ENCODE data around the gene HK2.
"Not testable (repeated sequence)": the region's sequence is repeated elsewhere in the genome, so short reads cannot be mapped to it uniquely, and the experiment has no call there.

HK2 gene

DNA sequence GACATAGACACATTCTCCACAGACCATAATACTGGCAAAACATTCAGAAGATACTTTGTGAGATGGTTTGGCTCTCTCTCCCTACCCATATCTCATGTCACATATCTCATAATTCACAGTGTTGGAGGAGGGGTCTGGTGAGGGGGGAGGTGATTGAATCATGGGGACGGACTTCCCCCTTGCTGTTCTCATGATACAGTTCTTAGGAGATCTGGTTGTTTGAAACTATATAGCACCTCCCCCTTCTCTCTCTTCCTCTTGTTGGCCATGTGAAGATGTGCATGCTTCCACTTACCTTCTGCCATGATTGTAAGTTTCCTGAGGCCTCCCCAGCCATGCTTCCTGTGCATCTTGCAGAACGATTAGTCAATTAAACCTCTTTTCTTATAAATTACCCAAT is 61.1 kb downstream of the HK2 start:
- DNase-seq (ENCODE audit: low read depth) = no peak
- TF ChIP-seq, protein P1, sequence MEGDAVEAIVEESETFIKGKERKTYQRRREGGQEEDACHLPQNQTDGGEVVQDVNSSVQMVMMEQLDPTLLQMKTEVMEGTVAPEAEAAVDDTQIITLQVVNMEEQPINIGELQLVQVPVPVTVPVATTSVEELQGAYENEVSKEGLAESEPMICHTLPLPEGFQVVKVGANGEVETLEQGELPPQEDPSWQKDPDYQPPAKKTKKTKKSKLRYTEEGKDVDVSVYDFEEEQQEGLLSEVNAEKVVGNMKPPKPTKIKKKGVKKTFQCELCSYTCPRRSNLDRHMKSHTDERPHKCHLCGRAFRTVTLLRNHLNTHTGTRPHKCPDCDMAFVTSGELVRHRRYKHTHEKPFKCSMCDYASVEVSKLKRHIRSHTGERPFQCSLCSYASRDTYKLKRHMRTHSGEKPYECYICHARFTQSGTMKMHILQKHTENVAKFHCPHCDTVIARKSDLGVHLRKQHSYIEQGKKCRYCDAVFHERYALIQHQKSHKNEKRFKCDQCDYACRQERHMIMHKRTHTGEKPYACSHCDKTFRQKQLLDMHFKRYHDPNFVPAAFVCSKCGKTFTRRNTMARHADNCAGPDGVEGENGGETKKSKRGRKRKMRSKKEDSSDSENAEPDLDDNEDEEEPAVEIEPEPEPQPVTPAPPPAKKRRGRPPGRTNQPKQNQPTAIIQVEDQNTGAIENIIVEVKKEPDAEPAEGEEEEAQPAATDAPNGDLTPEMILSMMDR (IDR thresholded peaks at IDR 0.05; ENCODE audit: low read depth, low read length, missing control alignments) = no peak
- no peak overlapping the region for H3K4me3 ChIP-seq (ENCODE audit: low read depth, low read length)

DNA sequence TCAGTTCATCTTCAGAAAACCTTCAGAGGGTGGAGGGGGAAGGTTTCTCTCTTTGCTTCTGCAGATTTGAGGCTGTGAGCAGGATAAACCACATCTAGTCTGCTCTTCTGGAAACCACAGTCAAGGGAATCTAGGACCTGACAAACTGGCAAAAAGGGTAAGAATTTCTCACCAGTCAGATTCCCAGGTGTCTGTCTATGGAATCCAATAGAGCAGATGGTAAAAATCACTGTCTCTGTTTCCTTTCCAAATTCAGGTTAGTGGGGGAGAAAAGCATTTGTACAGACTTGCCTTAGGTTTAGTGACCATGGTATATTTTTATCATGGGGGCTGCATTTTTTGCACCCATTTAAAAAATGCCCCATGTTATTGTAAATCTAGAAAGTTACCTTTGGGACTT is 62.3 kb downstream of the HK2 start:
- no peak overlapping the region for H3K4me3 ChIP-seq (ENCODE audit: low read depth, low read length)
- TF ChIP-seq, protein P1 (IDR thresholded peaks at IDR 0.05; ENCODE audit: low read depth, low read length, missing control alignments) = no peak
- no peak for DNase-seq (ENCODE audit: low read depth)

DNA sequence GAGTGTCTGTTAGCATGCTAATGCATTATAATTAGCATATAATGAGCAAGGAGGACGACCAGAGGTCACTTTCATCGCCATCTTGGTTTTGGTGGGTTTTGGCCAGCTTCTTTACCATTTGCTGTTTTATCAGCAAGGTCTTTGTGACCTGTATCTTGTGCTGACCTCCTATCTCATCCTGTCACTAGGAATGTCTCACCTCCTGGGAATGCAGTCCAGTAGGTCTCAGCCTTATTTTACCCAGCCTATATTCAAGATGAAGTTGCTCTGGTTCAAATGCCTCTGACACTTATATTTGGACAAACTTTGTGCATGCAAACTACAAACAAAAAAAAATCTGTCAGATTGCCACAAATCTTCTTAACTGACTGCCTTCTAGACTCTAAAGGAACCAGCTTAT is 66.3 kb downstream of the HK2 start:
- DNase-seq (ENCODE audit: low read depth); H3K4me3 ChIP-seq (ENCODE audit: low read depth, low read length): not testable (repeated sequence)

DNA sequence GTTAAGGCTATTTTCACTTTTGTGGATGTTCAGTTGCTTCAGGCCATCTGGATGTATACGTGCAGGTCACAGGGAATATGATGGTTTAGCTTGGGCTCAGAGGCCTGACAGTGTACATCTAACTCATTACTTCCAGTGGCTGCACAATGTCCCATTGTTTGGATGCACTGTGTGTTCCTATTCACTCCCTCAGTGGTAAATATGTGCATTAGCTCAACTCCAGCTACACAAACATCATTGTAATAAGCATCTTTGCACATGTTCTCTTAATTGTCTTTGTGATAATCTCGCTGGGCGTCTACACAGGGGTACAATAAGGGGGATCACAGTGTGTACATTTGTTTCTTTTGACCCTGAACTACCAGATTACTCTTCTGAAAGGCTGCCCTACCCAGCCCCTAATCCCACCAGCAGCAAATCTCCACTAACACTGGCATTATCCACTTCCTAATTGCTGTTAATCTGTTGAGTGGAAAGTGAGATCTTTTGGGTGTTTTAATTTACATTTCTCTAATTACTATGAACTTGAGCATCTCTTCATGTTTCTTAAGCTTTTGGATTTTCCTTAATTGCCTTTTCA is 68.4 kb downstream of the HK2 start:
- DNase-seq (ENCODE audit: low read depth) = no peak
- TF ChIP-seq, protein P1 (IDR thresholded peaks at IDR 0.05; ENCODE audit: low read depth, low read length, missing control alignments) = no peak
- no peak overlapping the region for H3K4me3 ChIP-seq (ENCODE audit: low read depth, low read length)

DNA sequence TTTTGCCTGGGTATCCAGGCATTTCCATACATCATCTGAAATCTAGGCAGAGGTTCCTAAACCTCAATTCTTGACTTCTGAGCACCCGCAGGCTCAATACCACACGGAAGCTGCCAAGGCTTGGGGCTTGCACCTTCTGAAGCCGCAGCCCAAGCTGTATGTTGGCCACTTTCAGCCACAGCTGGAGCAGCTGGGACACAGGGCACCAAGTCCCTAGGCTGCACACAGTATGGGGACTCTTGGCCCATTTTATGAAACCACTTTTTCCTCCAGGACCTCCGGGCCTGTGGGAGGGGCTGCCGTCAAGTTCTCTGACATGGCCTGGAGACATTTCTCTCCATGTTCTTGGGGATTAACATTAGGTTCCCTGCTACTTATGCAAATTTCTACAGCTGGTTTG is 72.5 kb downstream of the HK2 start:
- no peak overlapping the region for H3K4me3 ChIP-seq (ENCODE audit: low read depth, low read length)
- DNase-seq (ENCODE audit: low read depth) = no peak
- TF ChIP-seq, protein P1 (IDR thresholded peaks at IDR 0.05; ENCODE audit: low read depth, low read length, missing control alignments) = no peak

DNA sequence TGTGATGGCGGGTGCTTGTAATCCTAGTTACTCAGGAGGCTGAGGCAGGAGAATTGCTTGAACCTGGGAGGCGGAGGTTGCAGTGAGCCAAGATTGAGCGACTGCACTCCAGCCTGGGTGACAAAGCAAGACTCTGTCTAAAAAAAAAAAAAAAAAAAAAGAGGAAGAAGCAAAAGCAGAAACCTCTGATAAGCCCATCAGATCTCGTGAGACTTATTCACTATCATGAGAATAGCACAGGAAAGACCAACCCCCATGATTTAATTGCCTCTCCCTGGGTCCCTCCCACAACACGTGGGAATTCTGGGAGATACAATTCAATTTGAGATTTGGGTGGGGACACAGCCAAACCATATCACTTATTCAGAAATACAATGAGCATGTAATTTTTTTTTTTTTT is 73.6 kb downstream of the HK2 start:
- DNase-seq (ENCODE audit: low read depth); H3K4me3 ChIP-seq (ENCODE audit: low read depth, low read length): not testable (repeated sequence)

DNA sequence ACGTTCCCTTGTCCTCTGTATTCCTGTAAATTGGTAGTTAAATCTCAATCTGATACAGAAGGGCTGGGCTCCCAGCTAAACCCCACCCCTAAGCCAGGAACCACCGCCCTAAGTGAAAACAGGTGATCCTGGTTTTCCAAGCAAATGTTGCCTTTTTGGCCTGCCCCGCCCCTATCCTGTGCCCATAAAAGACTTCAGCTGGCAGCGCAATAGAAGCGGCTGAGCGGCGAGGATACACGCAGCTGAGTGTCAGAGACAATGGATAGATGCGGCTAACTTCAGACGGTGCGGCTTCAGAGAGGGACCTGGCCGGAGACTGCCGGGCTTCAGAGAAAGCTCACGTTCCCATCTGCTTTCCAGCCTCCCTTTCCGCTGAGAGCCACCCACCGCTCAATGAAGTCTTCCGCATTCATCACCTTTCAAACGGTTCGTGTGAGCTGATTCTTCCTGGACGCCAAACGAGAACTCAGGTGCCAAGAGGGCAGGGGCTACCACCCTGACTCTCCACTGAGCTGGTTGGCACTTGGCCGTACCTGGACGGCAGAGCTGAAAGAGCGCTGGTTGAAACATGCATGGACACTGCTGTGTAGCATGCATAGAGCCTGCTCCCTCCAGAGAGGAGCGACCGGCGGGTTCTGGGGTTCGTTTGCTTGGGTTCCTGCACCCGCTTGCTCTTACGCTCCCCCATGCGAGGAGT is 75.0 kb downstream of the HK2 start:
- no peak for DNase-seq (ENCODE audit: low read depth)
- no peak overlapping the region for H3K4me3 ChIP-seq (ENCODE audit: low read depth, low read length)
- TF ChIP-seq, protein P1 (IDR thresholded peaks at IDR 0.05; ENCODE audit: low read depth, low read length, missing control alignments) = no peak

DNA sequence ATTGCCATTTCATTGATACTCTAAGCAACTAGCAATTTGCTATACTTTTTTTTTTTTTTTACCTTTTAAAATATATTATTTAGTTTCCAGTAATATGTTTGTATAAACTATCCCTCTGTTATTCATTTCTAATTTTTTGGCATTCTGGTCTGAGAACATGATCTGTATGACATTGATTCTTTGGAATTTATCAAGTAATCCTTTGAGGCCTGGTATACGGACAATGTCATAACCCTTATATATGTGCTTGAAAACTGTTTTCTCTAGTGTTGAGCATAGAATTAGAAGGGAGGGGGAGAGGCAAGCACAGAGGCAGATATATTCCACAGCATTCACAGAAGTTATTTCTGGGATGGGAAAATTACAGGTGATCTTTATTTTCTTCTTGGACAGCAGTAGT is 76.3 kb downstream of the HK2 start:
- TF ChIP-seq, protein P1 (IDR thresholded peaks at IDR 0.05; ENCODE audit: low read depth, low read length, missing control alignments) = no peak
- DNase-seq (ENCODE audit: low read depth) = no peak

More for the DNA sequence above, 76.3 kb downstream of the HK2 start:
- no peak overlapping the region for H3K4me3 ChIP-seq (ENCODE audit: low read depth, low read length)
